Islet of Langerhans (tissue), 1 donor: ENCODE data around the gene PACS1.
"Not testable (repeated sequence)": the region's sequence is repeated elsewhere in the genome, so short reads cannot be mapped to it uniquely, and the experiment has no call there.

Source experiments
- FAIRE-seq: peaks from one replicate; lab custom pipeline; 2011; peaks lifted over from hg19 to GRCh38; lab: Jason Lieb, UNC

Gene PACS1

DNA sequence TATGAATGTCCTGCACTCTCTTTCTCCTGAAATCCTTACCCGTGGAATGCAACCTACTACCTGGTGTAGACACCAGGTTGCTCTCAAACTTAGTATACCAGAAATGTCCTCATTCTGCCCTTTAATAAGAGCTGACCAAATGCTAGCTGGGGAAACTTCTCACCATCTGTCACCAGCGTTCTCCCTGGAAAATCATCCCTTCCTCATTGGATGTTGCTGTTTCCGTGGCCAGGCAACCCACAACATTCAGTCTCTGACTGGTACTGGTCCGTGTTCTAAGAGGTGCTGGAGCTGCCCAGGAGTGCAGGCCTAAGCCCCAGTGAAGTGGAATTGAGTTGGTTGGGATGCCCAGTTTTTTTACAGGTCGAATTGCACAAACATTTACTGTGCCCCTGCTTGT is 157.6 kb downstream of the PACS1 start:
- no peak for FAIRE-seq

DNA sequence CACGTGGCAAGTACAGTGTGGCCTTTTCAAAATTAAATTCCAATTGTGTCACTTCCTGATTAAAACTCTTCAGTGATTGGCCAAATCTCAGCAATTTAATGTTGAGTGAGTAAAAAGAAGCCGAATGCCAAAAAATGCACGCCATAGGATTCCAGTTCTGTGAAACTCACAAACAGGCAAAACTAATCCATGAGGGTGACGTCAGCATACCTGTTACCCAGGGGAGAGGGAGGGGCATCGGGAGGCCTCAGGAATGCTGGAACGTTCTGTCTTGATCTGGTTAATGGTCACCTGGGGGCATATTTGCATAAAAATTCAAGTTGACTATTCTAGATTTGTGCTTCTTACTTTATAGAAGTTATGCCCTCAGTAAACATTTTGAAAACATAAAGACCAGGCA is 158.4 kb downstream of the PACS1 start:
- FAIRE-seq: no peak

DNA sequence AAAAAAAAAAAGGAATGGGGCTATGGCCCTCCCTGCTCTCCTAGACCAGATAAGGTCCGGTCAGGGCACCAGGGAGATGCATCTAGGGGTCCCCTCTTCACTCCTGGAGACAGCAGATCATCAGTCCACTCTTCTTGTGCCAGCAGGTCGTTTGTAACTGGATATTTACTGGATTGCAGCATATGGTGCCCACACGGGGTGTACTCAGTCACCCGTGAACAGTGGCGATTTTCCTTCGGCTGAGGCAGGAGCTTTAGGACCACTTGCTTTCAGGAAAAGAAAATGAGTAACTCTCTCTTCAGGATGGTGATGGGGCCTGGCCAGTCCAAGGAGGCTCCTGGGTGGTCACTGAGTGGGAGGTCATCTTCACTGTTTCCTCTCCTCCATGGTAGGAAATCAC is 160.1 kb downstream of the PACS1 start:
- no peak for FAIRE-seq

DNA sequence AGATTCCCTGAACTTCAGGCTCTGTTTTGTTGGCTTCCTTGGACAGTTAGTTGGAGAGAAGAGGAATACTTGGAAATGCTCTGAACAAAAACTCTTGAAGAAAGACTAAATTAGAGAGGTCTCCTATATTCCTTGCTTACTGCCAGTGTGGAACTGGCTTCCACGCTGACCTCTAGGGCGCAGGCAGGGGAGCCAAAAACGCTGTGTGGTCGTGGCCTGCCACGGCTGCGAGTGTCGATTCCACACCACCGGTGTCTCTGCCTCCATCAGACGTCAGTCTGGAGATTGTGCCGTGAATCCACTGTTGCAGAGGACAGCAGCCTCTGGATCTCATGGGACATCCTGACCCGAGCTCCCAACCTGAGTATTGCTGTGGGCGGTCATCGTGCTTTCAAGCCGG is 160.9 kb downstream of the PACS1 start:
- FAIRE-seq: no peak

DNA sequence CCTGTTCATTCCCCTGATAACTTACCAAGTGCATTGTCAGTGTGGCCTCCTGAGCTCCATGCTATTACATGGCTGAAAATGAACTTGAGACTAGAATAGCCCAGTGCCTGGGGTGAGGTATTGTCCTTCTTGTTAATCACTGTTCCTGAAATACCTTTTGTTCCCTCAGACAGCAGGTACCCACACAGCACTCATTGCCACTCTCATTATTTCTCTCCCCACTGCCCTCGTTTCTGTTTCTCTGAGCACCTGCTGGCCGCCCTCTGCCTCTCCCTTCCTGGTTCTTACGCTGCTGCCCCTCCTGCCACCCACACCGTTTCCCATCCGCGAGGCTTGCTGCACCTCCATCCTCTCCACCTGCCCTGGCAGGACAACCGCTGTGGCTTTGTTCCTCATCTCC is 161.5 kb downstream of the PACS1 start:
- no peak for FAIRE-seq

DNA sequence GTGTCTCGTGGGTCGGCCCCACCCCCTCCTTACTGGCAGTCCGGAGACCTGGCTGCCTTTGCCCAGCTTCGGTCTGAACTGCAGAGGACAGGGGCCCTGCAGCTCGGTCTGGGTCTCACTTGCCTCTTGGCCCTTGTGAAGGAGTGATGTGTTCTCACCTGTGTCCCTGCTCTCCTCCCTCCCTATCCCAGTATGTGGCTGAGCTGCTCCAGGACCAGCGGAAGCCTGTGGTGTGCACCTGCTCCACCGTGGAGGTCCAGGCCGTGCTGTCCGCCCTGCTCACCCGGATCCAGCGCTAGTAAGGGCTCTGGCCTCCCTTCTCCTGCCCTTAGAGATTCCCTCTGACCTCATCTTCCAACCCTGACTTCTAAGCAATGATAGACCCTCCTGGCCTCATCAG is 162.7 kb downstream of the PACS1 start:
- FAIRE-seq: no peak

DNA sequence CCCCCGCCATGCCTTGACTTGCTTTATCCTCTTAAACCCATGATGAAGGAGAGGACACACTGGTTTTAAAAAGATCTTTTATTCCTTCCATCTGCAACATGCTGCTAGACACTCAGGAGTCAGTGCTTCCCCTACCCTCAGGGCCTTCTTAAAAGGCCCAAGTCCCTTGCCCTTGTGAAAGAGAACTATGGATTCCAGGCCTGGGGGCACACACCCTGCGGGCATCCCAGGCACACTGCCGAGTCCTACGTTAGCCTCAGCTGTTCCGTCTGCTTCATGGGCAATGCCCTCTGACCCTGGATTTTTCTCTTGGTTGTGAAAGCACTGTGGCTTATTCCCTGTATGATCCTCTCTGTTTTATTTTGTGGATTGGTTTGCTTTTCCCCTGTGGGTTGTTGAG is 163.2 kb downstream of the PACS1 start:
- FAIRE-seq: no peak

DNA sequence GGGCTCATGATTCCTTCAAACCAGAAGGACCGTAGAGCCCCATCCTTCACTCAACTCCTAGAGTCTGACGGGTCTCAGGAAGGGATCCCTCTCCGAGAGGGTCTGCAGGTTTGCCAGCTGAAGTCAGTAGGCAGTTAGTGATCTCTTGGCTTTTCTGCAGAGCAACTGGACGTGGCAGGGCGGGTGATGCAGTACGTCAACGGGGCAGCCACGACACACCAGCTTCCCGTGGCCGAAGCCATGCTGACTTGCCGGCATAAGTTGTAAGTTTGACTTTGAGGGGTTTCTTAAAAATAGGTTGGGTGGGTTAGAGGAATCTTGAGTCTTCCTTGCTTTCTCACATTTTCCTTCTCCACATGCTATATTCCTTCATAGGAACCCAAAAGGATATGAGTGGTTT is 165.1 kb downstream of the PACS1 start:
- FAIRE-seq: no peak

DNA sequence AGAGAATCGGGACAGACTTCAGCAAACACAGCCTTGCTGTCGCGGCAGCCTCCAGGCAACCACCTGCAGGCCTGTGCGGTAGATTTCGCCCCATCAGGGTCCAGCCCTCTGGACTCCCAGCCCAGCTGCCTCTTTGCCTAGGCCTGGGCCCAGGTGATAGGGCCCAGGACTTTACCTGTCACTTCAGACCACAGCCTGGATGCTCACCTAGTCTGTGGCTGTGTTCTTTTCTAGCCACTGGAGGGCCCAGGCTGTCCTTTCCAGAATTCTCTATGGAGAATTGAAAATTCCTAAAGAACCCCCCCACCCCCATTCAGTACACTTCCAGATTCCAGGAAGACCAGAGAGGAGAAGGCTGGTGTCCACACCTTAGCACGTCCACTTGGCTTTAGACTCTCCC is 167.8 kb downstream of the PACS1 start:
- FAIRE-seq: no peak

DNA sequence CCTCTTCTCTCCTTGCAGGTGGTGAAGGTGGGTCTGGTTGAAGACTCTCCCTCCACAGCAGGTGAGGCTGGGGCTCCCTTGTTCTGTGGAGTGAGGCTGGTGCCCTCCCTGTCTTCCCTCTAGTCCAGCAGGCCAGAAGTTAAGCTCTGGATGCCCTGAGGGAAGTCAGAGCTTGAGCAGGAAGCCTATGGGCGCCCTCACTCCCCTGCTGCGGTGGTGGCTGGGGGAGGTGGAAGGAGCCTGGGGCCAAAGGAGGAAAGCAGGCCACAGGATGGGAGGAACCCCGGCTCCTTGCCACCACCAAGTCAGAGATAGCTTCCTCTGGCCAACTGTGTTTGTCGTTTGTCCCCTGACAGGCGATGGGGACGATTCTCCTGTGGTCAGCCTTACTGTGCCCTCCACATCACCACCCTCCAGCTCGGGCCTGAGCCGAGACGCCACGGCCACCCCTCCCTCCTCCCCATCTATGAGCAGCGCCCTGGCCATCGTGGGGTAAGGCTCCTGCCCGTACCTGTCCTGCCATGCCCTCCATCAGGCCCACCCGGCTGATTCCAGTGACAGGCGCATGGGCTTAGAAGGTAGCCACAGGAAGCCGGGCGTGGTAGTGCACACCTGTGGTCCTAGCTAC is 168.8 kb downstream of the PACS1 start:
- FAIRE-seq: no peak

DNA sequence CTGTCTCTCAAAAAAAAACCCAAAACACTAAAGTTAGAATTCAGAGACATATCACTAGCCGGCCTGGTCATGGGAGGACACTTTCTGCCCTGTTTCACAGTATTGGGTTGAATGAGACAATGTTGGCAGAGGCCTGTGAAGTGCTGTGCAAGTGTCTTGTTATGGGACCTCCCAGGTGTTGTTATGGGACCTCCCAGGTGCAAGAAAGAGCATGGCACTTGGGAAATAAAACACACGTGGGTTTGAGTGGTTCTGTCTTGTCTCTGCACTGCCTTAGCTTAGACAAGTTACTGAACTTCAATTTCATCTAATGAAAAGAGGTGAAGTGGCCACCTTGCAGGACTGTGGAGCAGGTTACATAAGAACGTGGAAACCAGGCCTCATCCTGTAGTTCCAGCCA is 169.4 kb downstream of the PACS1 start:
- FAIRE-seq: no peak

DNA sequence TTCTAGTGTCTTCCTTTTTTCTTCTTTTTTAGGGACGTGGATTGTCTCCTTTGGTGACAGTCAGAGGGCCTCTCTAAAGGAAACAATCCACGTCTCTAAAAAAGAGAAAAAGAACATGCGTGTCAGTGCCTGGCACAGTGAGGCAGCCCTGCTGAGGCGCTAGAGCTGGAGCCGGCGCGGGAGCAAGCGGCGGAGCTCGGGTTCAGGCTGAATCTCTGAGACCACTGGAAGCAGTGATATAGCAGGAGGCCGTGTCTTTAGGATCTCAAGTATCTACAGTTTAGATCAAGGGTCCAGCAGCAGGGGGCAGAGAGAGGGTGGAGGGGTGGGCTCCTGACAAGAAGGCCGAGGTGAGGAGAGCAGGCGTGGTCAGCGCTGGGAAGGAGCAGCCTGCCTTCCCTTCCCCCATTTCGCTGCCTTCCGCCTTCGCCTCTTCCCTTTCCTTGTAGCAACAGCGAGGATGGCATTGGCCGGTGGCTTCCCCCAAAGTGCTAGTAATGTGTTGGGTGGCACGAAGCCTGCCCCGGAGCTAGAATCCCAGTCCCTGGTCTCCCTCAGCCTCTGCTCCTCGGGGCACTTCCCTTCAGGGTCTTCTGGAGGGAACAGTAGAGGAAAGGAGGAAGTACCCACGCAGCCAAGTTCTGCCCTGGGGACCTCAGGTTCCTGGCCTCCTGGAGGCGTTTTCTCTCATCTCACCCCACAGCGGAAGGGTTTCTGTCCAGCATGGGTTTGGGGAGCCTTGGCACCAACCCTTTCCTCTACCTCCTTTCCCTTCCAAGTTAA is 170.1 kb downstream of the PACS1 start:
- no peak for FAIRE-seq

DNA sequence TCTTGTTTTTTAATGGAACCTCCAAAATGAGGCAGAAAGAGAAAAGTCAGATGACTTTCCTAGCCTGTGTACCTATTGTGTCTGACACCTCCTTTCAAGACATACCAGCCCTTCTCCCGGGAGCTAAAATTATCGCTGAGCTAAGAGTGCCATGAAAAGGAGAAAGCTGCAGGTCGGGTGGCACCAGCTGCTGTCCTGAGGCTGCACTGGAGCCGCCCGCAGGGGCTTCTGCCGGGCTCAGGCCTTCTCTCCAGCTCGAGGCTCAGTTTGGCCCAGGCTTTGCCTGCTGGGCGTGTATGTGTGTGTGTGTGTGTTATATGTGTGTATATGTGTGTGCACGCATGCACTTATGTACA is 170.7 kb downstream of the PACS1 start:
- FAIRE-seq: no peak

DNA sequence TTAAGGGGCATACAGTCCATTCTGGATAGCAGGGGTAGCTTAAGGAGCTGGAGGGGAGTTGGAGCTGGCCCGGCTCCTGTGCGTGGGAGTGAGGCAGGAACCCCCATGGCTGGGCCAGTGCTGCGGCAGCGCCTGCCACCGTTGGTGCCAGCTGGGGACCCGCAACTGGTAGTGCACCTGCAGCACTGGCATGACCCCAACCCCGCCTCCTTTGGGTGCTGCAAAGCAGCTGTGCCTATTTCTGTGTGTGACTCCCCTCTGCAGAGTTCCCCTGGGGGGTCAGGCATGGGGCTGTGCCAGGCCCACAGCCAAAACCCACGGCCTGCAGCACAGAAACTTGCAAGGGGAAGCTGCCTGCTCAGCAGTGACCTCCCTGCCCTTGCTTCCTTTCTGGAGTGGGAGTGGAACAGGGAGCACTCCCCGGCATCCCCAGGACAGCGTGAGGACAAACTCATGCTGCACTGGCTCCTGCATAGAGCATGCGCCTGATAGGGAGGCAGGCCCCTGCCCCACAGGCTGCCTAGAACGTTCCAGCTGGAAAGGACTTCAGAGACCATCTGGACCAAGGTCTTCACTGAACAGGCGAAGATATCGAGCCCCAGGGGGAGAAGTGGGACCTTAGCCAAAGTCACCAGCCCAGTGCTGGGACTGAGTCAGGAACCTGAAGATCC is 172.2 kb downstream of the PACS1 start:
- no peak for FAIRE-seq

DNA sequence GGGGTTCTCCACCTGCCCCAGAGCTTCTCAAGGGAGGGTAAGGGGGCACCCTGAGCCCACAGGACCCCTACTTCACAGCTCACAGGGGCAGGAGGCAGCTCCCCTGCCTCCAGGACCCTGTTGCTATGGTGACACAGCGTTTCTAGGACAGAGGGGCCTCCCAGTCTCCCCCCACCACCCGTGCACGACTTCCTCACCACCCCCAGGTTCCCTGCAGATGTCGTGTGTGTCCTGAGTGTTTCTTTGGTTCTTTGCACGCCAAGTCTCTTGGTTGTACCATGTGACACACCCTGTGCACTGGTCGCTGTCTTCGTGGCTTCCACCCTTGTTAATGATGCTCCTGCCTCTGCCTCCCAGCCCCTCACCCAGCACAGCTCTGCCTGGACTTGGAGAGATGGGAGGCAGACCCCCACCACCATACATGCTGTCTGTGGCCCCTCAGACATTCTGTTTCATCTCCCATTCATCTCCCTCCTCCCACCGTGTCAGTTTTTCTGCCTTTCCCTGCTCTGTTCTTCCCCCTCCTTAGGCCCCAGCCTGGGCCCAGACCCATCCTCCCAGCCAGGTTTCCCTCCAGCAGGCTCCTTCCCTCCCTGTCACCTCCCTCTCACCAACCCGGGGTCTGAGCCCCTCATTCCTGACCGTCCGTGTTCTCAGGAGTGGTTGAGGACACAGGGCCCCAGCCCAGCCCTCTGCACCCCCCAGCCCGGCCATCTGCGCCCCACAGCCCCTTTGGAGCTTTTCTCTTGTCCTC is 173.9 kb downstream of the PACS1 start:
- no peak for FAIRE-seq

DNA sequence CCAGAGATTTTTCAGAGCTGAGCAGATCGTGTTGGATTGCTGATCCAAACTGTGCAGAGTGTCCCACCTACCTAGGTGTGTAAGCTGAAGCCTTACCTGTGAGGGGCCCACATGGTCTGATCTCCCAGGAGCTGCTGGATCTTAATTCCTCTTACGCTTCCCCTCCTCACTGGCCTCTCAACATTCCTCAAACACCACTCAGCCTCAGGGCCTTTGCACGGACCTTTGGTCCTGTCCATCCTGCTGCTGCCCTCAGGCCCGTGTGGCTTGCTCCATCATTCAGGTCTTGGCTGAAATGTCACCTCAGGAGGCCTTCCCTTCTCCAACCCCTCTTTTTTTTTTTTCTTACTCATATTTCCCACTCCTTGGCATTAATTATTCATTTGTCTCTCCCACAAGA is 177.2 kb downstream of the PACS1 start:
- no peak for FAIRE-seq

DNA sequence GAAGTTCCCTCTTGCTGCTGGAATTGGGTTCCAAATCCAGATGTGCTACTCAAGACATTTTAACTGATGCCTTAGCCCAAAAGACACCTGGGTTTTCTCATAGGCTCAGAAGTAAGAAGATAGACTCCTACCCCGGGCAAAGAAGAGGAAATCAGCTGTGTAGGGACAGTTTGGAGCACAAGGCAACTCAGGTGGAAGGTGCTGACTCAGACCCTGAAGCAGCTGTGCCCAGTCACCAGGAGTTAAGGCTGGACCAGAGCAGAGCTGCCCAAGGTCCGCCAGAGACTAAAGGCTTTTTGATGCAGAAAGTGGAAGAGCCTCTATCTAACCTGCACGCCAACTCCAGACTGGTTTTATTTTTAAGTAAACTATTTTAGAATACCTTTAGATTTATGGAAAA is 177.7 kb downstream of the PACS1 start:
- FAIRE-seq: no peak

DNA sequence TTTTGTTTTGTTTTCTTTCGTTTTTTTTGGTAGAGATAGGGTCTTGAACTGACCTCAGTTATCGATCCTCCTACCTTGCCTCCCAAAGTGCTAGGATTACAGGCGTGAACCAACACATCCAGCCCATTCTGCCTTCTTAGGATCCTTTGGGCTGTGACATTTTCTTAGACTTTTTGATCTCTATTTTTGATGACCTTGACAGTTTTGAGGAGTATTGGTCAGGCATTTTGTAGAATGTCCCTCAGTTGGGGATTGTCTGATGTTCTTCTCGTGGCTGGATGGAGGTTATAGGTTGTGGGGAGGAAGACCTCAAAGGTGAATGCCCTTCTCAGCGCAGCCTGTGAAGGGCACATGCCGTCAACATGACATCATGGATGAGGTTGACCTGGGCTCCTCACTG is 178.8 kb downstream of the PACS1 start:
- no peak for FAIRE-seq

DNA sequence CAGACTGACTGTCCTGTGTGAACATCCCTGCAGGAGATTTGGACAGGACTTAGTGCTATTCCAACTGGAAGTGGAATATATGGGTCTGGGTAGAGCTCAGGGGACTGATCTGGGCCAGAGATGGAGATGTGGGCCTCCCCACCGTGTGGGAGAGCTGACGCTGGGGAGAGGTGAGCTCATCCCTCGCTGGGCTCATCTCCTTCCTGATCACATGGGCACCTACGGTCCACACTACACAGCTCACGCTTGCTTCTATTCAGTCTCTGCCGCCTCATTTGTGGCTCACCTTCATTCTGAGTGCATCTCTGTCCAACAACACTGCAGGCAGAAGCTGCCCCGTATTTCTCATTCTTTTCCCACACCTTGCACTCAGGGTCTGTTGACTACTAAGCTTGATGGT is 181.7 kb downstream of the PACS1 start:
- no peak for FAIRE-seq

DNA sequence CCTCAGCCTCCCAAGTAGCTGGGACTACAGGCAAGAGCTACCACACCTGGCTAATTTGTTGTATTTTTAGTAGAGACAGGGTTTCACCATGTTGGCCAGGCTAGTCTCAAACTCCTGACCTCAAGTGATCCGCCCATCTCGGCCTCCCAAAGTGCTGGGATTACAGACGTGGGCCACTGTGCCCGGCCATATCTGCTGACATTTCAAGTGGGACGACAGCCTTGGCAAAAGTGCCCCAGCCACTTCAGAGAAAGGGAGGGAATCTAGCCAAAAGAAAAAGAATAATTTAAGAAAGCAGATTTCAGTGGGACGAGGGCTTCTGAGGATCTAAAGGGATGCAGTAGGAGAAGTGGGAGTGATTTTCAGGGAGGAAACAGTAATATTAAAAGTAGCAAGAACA is 183.0 kb downstream of the PACS1 start:
- FAIRE-seq: not testable (repeated sequence)

DNA sequence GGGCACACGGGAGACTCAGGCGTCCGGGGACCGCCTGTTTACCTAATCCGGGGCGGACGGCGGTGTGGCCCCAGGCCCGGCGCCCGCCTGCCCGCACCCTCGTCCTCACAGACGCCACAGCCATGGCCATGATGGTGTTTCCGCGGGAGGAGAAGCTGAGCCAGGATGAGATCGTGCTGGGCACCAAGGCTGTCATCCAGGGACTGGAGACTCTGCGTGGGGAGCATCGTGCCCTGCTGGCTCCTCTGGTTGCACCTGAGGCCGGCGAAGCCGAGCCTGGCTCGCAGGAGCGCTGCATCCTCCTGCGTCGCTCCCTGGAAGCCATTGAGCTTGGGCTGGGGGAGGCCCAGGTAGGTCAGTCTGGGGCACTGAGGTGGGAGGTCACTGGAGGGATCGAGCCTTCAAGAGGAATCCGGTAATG is 188.4 kb downstream of the PACS1 start:
- no peak for FAIRE-seq

DNA sequence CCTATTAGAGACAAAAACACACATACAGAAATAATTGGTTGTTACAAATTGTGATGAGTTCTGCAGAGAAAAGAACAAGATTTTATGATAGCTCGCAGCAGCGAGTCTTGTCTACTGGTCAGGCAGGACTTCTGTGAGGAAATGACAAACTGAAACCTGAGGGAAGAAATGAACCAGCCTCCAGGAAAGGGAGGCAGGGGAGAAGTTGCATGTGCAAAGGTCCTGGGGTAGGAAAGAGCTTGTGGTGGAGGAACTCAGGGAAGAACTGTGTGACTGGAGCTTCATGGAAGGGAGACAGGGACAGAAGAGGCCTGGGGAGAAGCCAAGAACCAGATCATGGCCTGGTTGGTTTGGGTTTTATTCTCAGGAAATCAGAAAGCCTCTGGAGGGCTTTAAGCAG is 189.2 kb downstream of the PACS1 start:
- no peak for FAIRE-seq

DNA sequence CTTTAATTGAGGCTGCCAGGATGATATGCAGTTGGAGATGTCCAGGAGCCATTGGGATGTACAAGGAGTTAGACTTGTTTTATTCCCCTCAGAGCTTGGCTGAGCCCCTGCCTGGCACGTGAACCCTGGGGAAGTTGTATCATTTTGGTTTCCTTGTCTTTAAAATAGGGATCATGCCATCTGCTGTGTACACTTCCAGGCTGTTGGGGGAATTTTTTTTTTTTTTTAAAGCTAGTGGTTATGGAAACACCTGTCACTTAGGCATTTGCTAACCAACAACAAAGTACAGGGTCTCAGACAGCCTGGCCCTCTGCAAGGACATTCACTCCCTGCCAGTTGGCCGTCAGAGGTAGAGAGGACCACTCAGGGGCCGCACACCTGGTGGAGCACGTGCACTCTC is 189.9 kb downstream of the PACS1 start:
- no peak for FAIRE-seq
